GM19452 (cell line): Measurements from ENCODE around the gene COL4A2.

ENCODE experiments used
- ATAC-seq: cut with Tn5 transposase; IDR thresholded peaks from one replicate; pipeline ENCODE4 v1.9.1; 2021; ENCODE audit not compliant: unreplicated experiment

COL4A2 gene

GRCh38 chr13:110505594-110505993 lies 198.5 kb downstream of the COL4A2 start:
- ATAC-seq, result no peak

GRCh38 chr13:110506396-110506795 lies 199.3 kb downstream of the COL4A2 start:
- ATAC-seq, result no peak

DNA sequence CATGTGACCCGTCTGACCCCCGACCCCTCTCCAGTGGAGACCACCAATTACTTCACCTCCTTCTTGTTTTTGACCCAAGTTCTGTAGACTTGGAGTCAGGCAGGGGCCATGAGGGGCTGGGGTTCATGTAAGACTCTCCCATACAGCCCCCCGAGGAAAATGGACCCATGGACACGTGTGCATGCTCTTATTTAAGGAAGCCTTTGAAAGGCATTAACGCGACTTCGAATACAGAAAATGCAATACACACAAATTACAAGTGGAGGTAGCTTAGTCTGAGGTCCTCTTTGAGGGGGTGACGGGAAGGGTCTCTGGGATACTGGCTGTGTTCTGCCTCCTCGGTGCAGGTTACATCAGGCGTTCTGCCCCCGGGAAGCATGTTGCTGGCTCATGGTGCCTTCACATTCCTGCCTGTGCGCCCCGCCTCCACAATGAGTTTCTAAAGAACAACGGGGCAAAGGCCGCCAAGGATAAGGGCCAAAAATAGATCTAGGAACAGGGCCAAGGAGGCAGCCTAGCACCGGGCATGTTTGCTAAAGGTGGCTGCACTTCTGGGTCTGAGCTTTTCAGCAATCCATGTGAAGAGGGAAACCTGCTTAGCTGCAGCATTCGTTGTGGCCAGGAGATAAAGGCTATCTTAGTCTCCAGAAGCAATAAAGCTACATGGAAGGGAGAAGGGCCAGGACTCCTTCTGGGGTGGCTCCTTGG lies 199.9 kb downstream of the COL4A2 start:
- no peak for ATAC-seq

DNA sequence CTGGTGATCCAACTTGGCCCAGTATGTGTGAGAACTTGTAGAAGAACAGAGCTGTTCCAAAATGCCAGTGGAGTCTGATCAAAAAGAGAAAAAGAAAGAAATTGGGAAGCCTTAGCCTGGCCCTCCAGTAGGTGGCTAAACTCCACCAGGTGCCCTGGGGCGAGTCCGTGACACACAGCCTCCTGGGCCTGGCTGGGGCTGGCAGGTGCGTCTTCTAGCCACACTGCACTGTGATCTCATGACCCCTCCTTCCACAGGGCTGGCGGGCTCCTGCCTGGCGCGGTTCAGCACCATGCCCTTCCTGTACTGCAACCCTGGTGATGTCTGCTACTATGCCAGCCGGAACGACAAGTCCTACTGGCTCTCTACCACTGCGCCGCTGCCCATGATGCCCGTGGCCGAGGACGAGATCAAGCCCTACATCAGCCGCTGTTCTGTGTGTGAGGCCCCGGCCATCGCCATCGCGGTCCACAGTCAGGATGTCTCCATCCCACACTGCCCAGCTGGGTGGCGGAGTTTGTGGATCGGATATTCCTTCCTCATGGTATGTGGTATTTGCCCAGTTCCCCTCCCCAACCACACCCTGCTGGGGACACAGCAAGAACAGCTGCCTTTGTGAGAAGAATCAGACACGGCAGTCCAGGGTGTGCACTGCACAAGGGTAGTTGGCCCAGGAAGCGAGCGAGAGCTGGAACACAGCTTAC lies 200.7 kb downstream of the COL4A2 start:
- no peak for ATAC-seq

DNA sequence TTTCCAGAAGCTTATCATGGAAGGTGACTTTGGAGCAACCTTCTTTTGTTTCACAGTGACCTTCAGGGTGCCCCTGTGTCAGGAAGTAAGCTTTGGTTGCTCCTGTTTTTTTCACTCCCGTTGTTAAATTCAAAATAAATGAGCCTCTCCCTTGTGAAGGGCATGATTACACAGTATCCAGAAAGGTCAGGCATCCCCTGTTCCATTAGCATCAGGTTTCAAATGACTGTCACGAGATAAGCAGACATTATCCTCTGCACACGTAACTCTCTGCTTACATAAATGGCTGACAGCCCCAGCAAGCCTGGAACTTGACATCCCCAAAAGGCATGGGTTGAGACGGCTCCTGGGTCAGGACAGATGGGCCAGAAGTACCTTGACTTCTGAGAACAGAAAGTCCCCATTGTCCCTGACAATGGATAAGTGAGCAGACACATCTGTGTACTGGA lies 202.4 kb downstream of the COL4A2 start:
- ATAC-seq, result no peak

DNA sequence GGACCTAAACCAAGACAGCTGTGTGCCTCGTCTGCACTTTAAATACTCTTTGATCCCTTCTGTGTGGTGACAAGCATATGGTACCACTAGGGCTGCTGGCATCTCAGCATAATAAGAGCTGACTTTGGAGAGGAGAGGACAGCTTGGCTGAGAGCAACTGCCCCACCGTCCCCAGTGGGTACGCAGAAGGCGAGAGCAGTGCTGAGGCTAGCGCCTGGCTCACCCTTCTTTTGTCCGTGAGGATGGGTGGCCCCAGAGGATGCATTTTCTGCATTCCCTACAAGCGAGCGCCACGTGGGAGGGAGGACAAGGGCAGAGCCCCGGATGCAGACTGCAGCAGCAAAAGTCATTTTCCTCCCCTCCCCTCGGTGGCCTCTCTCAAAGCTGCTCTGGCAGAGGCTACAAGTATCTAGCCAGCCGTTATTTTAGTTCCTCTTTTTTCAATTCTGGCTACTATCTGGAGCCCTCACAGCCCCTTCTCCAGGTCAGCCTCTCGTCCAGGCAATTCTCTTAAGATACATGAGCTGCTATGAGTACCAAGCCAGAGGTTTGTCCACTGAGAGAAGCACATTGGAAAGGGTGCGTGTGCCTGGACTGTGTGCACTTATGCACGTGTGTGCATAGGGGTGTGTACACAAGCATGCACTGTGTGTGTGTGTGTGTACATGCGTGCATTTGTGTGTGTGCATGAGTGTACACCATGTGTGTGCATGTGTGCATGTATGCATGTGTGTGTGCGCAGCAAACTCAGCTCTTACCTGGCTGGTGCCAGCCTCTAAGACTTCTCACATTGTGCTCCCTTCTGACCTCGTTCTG lies 203.1 kb downstream of the COL4A2 start:
- ATAC-seq, result no peak

GRCh38 chr13:110511509-110512181 lies 204.6 kb downstream of the COL4A2 start:
- ATAC-seq, result no peak

- no peak for ATAC-seq
These were observed 205.2 kb downstream of the COL4A2 start for GRCh38 chr13:110512198-110512740.

GRCh38 chr13:110516500-110516899 lies 209.4 kb downstream of the COL4A2 start:
- no peak for ATAC-seq

GRCh38 chr13:110517505-110518225 lies 210.6 kb downstream of the COL4A2 start:
- ATAC-seq, result no peak

DNA sequence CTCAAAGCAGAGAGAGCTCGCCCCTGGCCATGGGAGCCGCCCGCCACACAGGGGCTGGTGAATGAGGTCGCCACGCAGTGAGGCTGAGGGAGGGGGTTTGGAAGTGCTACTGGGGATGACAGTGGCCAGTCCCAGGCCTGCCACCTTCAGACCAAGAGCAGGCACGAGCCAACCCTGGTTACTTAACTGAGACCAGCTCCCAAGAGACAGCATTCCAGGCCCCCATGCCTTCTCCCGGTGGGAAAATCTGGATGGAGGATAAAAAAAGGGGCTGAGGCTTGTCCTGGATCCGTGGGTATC lies 211.1 kb downstream of the COL4A2 start:
- no peak for ATAC-seq

- no peak for ATAC-seq
These were observed 211.5 kb downstream of the COL4A2 start for GRCh38 chr13:110518571-110518970.

- ATAC-seq, result no peak
These were observed 212.0 kb downstream of the COL4A2 start for GRCh38 chr13:110519046-110519445.

DNA sequence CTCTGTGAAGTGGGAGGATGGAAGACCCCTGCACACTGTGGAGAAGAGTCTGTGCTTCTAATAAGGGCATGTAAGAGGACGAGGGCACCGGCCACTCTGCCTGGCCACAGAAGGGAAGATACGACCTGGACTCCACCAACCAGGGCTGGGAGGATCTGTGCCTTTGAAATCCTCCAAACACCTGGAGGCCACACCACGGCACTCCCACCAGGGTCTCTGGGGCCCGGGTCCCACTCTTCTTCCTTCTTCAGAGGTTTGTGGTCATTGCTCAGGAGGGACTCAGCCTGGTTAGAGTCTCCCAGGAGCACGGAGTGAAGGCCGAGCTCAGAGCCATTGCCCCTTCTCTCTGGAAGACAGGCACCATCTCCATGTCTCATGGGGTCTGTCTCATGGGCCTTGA lies 212.4 kb downstream of the COL4A2 start:
- no peak for ATAC-seq

- no peak for ATAC-seq
These were observed 213.6 kb downstream of the COL4A2 start for GRCh38 chr13:110520431-110521295.

DNA sequence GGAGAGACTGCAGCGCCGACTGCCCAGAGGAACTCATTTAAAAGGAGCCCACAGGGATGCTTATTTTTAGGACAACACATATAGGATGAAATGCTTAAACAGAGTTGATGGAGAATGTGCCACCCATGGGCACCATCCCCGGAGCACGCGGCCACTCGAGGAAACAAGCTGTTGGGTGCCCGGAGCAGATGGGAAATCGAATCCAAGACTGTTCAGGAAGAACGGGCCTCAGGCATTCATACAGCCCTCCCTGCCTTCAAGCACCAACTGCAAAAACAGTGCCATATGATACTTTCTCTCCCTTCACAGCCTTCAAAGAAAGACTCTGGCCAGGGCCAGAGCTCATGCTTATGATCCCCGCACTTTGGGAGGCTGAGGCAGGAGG lies 214.2 kb downstream of the COL4A2 start:
- ATAC-seq, result no peak

GRCh38 chr13:110521946-110522345 lies 214.9 kb downstream of the COL4A2 start:
- ATAC-seq, result no peak

GRCh38 chr13:110522721-110523120 lies 215.6 kb downstream of the COL4A2 start:
- ATAC-seq, result no peak

DNA sequence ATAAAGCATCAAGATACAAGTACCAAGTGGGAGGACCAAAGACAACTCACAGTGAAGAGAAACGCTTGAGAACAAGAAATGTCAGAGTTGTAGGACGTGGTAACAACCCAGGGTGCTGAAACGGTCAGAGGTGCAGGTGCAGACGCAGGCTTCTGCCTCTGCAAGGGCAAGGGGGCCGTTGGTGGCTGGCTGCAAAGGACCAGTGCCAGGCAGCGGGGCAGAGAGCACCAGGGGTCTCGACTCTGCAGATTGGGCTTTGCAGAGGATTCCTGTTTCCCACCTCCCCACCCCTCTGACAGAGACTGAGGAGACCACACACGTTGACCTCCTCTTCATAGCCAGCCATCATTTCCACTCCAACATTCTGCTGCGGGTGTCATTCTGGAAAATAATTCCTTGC lies 216.1 kb downstream of the COL4A2 start:
- no peak for ATAC-seq
